Measurements from ENCODE around the gene PTPRN2. TPM values are rescaled to one million over a fixed set of nuclear protein-coding genes. Genes with fewer than 3 reads are reported as not detected.

The PTPRN2 gene
- total RNA-seq, 1 experiment from 2014 or later: 1.1 TPM

GRCh38 chr7:158389514-158390425 is 197.9 kb downstream of the PTPRN2 start:
- Histone ChIP-seq H3K4me3 (ENCODE audit: low read depth in 2 of 2, low read length in 2 of 2) (no peak overlapping the region), H3K27me3 (ENCODE audit: control insufficient read depth, insufficient read depth, low read length) (no peaks in the 10 kb centered on the region), H3K27ac (ENCODE audit: low read length) (no peak overlapping the region), H3K36me3 (ENCODE audit: control insufficient read depth, insufficient read depth, low read length) (no peaks in the 10 kb centered on the region), H3K9me3 (ENCODE audit: control insufficient read depth, insufficient read depth, low read depth, low read length) (no peaks in the 10 kb centered on the region), H3K4me1 (ENCODE audit: control insufficient read depth, insufficient read depth, low read length) (no peaks in the 10 kb centered on the region)
- in situ Hi-C loops (cut with HindIII; ENCODE audit: low pct_unique_long_range_greater_than_20kb, low sequenced_read_pairs) (no loop called here), intact Hi-C loops (cut with micrococcal nuclease; ENCODE audit: unreplicated experiment) (no loop called here)
- POLR2A ChIA-PET: no interaction called here
- CTCF ChIA-PET: interaction anchor here (0.7 kb wide), 1 partner anchor 73 kb away, joined by 3 read pairs; no protein-coding TSS in a partner anchor
- BruUV-seq (replicated peaks): no TSS peak
- TF ChIP-seq SIN3A (IDR thresholded peaks at IDR 0.05; ENCODE audit: borderline replicate concordance, insufficient read depth, low read depth, low read length): no peak
- no peak for TF ChIP-seq TCF7L2 (IDR thresholded peaks at IDR 0.05; ENCODE audit: low read depth, low read length)
- TF ChIP-seq CTCF (IDR thresholded peaks at IDR 0.05): no peak
- DNase-seq (ENCODE audit: low read depth, low spot score) (no peak), ATAC-seq (no peak)

- ChIA-PET POLR2A (no interaction called here), CTCF (no interaction called here)
- intact Hi-C loops (cut with micrococcal nuclease; ENCODE audit: unreplicated experiment): no loop called here
- H3K27ac ChIP-seq (ENCODE audit: low read length): no peak overlapping the region
- BruUV-seq (replicated peaks): no TSS peak
- TF ChIP-seq REST (IDR thresholded peaks at IDR 0.05; ENCODE audit: insufficient read depth in 1 of 2, low read depth in 2 of 2, low read length in 1 of 2): no peak
- TF ChIP-seq POLR2AphosphoS5 (IDR thresholded peaks at IDR 0.05; ENCODE audit: low read depth, low read length): no peak
- TF ChIP-seq CTCF (IDR thresholded peaks at IDR 0.05): no peak
- TF ChIP-seq SIN3A (IDR thresholded peaks at IDR 0.05; ENCODE audit: borderline replicate concordance, insufficient read depth, low read depth, low read length): no peak
- TF ChIP-seq TCF7L2 (IDR thresholded peaks at IDR 0.05; ENCODE audit: low read depth, low read length): no peak
- DNase-seq (ENCODE audit: low read depth, low spot score) (no peak), ATAC-seq (no peak)
- H3K36me3 ChIP-seq (ENCODE audit: control insufficient read depth, insufficient read depth, low read length): no peaks in the 10 kb centered on the region
- no peak overlapping the region for H3K4me3 ChIP-seq (ENCODE audit: low read depth in 2 of 2, low read length in 2 of 2)
- H3K4me1 ChIP-seq (ENCODE audit: control insufficient read depth, insufficient read depth, low read length): no peaks in the 10 kb centered on the region
- H3K27me3 ChIP-seq (ENCODE audit: control insufficient read depth, insufficient read depth, low read length): no peaks in the 10 kb centered on the region
- in situ Hi-C loops (cut with HindIII; ENCODE audit: low pct_unique_long_range_greater_than_20kb, low sequenced_read_pairs): no loop called here
- no peaks in the 10 kb centered on the region for H3K9me3 ChIP-seq (ENCODE audit: control insufficient read depth, insufficient read depth, low read depth, low read length)
Observed at GRCh38 chr7:158388928-158389327, 198.7 kb downstream of the PTPRN2 start.
